ENCODE measurements around the gene LOC128125822.
A peak's percentile ranks its signal among the peaks of the same experiment; 100 is the strongest.
"Not testable (repeated sequence)": the region's sequence is repeated elsewhere in the genome, so short reads cannot be mapped to it uniquely, and the experiment has no call there.

LOC128125822 gene

DNA sequence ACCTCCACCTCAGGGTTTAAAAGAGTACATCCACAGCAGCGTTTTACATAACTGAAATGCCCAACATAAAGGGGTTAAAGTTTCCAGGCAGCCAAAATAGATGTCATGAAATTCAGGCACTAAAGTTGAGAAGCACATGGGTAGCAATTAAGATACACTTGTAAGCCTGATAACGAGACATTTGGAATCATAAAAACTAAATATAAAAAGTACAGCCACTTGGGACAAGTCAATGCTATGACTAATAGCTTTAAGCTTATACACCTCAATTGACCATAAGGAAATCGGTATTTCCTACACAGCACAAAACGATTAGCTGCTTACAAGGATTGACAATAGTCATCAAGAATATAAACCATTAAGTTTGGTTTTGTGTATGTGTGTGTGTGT lies 11.8 kb downstream of the LOC128125822 start:
- no peak for DNase-seq

DNA sequence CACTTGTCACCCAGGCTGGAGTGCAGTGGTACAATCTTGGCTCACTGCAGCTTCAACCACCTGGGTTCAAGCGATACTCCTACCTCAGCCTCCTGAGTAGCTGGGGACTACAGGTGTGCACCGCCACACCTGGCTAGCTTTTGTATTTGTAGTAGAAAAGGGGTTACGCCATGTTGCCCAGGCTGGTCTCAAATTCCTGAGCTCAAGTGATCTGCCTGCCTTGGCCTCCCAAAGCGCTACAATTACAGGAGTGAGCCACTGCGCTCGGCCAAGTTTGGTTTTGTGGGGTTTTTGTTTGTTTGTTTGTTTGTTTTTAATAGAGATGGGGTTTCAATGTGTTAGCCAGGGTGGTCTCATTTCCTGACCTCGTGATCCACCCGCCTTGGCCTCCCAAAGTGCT lies 12.3 kb downstream of the LOC128125822 start:
- no peak for DNase-seq

DNA sequence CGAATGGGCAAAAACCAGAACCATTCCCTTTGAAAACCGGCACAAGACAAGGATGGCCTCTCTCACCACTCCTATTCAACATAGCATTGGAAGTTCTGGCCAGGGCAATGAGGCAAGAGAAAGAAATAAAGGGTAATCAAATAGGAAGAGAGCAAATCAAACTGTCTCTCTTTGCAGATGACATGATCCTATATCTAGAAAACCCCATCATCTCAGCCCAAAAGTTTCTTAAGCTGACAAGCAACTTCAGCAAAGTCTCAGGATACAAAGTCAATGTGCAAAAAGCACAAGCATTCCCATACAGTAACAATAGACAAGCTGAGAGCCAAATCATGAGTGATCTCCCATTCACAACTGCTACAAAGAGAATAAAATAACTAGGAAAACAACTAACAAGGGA lies 13.4 kb downstream of the LOC128125822 start:
- DNase-seq, result not testable (repeated sequence)

DNA sequence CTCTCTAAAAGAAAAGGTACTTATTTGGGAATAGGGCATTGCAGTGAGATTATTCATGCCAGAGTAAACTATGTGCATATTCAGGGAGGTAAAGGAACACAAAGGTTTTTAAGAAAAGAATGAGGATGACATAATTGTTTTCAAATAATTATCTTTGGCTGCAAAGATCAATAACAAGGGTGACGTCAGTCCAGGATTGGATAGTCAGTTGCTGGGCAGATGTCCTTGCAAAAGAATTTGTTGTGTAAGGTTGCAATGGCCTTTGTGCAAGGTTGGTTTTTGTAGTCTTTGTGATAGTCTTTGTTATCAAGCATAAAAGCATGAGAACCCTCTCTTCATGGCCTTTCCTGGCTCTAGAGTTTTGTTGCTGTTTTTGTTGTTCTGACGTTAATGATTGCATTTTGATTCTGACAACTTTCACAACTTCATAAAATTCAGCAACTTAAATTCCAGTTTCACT lies 17.7 kb downstream of the LOC128125822 start:
- DNase-seq, result no peak

DNA sequence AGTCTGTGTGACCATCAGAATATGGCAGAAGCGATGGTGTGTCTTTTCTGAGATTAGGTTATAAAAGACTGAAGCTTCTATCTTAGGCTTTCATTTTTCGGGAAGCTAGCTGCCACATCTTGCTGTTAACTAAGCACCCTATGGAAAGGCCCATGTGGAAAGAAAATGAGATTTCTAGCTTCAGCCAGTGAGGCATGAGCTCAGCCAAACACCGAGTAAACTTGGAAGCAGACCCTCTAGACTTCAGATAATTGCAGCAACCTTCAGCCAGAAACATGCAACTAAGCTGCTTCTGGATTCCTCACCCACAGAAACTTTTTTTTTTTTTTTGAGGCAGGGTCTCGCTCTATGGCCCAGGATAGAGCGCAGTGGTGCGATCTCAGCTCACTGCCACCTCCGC lies 20.6 kb downstream of the LOC128125822 start:
- DNase-seq, result no peak

DNA sequence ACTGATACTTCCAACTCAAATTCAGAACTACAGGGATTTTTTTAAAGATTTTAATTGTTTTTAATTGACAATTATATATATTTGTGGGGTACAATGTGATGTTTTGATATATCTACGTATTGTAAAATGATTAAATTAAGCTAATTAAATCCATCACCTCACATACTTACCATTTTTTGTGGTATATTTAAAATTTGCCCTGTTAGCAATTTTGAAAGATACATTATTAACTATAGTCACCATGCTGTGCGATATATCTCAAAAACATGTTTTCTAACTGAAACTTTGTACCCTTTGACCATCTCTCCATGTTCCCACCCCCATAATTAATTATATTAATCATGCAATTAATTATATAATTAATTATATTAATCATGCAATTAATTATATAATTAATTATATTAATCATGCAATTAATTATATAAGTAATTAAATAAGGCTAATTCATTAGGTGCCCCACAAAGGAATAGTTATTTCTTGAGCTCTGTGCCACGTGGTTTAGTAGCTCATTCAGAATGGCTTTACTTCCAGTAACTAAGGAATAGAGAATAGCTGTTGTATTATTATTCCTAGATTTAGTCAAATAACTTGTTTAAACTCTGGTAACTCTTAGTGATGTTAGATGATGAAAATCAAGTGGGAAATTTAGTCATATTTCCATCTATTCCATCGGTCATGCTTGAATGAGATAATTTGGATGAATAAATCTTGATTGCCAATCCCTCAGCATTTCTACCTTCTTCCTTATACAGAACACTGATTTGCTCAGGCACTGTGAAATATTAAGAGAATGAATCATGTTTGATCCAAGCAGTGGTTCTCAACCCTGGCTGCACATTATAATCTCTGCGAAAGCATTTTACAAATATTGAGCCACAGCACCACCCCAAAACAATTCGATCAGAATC lies 25.1 kb downstream of the LOC128125822 start:
- DNase-seq, result no peak

DNA sequence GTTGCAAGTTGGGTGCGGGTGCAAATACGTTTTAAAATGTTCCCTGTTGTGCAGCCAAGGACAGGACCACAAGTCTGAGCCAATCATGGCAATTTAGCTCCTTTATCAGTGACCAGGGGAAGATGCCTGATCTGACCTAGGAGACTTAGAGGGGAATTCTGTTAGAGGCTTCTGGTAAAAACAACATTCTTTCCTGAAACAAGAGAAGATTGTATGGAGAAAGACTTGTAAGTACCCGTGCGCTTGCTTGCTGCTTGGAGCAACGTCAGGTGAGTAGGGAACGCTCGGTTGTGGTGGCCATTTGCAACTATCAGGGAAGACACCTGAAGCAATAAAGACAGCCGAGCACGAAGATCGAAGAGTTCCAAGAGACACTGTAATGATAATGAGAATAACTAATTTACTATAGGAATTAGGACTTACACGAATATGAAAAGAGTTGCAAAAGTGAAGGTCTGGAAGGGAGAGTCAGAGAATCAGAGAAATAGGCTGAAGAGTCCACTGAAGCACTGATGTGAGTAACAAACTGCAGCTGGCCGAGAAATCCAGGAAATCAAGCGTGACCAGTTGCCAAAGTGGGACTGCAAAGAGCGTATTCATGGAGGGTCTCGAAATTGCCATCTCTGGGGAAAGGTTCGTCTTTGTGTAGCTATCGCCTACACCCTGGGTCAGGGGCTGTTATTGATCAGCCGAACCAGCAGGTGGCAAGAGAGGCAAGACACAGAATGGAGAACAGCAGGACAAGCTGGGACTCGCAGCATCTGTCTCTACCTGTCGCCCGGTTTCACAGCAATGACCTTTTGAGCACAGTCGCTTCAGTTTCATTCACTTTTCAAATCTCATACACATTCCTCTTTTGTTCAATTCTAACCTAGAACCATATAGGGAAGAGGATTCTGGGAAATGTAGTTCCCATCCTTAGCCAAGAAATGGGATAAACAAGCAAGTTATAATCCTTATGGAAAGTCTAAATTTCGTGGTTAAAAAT lies 26.1 kb downstream of the LOC128125822 start:
- DNase-seq, result peak; percentile 55

DNA sequence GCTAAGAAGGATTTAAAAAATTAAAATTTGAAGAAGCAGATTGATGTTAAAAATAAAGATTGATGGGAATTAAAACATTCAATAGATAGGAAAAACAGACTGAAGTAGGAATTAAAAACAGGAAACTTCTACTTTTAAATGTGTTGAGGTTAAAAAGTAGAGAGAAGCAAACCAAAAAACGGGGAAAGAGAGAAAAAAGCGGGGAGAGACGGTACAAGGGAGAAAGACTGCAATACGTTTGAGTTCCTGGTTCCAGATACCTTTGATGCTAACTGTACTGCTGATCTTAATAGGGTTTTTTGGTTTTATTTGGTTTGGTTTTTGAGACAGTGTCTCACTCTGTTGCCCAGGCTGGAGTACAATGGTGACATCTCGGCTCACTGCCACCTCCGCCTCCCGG lies 27.0 kb downstream of the LOC128125822 start:
- no peak for DNase-seq

DNA sequence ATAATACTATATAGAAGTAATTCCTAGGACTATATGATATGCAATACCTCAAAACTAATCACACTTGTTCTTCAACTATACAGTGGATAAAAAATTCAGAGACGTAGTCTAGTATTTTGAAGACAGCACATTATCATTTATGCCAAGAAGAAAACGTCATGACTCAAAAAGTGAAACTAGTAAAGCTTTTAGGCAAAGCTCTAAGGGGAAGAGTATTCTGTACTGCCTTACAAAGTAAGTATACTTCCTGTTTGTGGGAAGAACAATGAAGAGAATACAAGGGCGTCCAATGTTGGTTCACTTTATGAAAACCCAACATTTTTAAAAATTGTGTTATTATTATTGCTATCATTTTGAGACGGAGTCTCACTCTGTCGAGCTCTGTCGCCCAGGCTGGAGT lies 27.9 kb downstream of the LOC128125822 start:
- DNase-seq, result no peak

DNA sequence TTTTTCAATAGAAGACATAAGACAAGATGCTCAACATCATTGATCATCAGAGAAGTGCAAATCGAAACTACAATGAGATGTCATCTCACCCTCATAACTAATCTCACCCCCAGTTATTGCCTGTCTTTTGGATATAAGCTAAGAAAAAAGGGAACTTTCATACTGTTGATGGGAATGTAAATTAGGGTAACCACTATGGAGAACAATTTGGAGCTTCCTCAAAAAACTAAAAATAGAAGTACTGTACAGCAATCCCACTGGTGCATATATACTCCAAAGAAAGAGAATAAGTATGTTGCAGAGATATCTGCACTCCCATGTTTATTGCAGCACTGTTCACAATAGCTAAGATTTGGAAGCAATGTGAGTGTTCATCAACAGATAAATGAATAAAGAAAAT lies 37.0 kb downstream of the LOC128125822 start:
- DNase-seq, result no peak

DNA sequence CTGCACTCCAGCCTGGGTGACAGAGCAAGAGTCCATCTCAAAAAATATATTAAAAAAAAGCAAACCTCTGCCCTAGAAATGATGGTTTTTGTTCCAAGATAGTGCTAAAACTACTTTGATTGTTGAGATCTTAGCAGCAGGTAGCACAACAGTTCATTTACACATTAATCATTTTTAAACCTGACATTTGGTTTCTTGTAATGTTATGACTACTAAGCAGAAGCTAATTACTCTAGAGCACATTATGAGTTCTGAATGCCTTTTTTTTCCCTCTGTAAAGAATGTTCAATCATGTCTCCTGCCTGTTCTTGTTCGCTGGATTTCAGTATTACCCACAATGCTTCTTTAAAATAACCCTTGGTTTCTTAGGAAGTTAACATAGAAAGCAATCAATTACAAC lies 38.7 kb downstream of the LOC128125822 start:
- DNase-seq, result no peak

DNA sequence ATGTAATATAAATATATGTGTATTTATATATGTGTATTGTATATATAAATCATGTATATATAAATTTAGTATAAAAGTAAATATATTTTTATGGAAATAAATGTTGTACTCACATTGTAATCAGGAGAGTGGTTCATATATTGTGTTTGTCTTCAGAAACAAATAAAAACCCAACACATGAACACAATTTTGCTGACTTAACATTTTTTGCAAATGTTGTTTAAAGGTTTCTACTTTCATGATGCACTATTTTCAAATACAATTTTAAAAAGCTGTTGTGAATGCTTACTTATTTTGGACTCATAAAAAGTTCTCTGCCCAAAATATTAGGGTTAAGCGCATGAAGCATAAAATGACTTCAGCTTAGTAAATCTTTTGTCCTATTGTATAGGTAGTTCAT lies 39.3 kb downstream of the LOC128125822 start:
- no peak for DNase-seq

DNA sequence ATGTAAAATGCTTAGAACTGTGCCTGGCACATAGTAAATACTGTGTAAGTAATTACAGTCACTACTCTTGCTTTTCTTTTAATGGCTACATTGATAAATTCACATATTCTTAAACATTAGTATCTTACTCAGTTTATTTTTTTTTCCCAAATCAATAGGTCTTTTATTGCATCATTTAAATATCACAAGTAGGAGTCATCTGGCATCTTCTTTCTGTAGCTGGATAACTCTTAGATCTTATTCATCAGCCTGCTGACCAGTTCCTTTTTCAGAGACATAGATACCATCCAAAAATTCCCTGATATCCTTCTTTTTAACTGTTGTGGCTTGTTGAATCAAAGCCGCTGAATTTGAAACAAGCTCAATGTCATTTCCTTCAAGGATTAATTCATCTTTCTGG lies 43.3 kb downstream of the LOC128125822 start:
- no peak for DNase-seq

Data from T-helper 9 cell (primary cell).